Gastroesophageal sphincter (tissue), 3 donors: ENCODE measurements around the gene AIFM3.

Experiments used
- CTCF ChIP-seq, 4 experiments: fragments of 200-600 bp in 2 of 4; fragments of 450-650 bp in 2 of 4; sonication (generic) in 1 of 4; IDR thresholded peaks; one replicate each; pipeline ENCODE4 v1.5.1; 2017 to 2019; ENCODE audit warnings: antibody characterized with exemption in 4 of 4, mild to moderate bottlenecking in 2 of 4, moderate library complexity in 2 of 4
- EP300 ChIP-seq: sonication (generic); formaldehyde crosslinking; IDR thresholded peaks from one replicate; pipeline ENCODE4 v1.6.1; 2017; ENCODE audit warnings: antibody characterized with exemption, mild to moderate bottlenecking
- POLR2A ChIP-seq, 2 donors: fragments of 450-650 bp; IDR thresholded peaks; one replicate each; pipeline ENCODE4 v1.6.1; 2017; ENCODE audit warnings: antibody characterized with exemption in 2 of 2, mild to moderate bottlenecking in 2 of 2, moderate library complexity in 1 of 2
- POLR2AphosphoS5 ChIP-seq: sonication (generic); formaldehyde crosslinking; IDR thresholded peaks from one replicate; pipeline ENCODE4 v1.6.1; 2017; ENCODE audit warnings: antibody characterized with exemption

DNA sequence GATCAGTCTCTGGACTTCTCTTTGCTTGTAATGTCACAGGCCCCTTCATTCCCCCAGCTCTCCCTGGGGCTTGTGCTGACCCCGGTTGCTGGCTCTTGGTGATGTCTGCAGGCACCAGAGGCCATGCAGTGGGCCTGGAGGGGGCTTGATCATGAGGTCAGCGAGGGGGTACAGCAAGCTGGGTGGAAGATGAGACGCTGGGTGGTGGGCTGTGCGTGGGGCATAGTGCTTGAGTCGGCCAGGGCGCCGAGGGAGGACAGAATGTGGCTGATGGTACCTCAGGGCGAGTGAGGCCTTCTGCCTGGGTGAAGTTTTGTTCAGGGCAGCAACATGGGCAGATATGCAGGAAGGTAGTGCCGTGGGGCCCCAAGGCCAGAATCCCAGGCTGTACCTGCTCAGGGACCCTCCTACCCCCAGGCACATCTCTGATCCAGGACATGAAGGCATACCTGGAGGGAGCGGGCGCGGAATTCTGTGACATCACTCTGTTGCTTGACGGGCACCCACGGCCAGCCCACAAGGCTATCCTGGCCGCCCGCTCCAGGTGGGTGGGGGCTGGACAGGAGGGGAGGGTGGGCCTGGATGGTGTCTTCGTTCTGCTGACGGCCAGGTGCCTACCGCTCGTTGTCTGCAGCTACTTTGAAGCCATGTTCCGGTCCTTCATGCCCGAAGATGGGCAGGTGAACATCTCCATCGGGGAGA, 28.4 kb downstream of the AIFM3 start:
- TF ChIP-seq POLR2A (IDR thresholded peaks at IDR 0.05), result no peak
- TF ChIP-seq CTCF (IDR thresholded peaks at IDR 0.05), result no peak
- TF ChIP-seq EP300, result no peak
- TF ChIP-seq POLR2AphosphoS5, result no peak
